ENCODE measurements around the gene DDHD1. TPM values are rescaled to one million over a fixed set of nuclear protein-coding genes. Genes with fewer than 3 reads are reported as not detected.

DDHD1 gene
- total RNA-seq, 3 donors from 2014 or later (not counting 1 experiment from before 2014, with no cell fraction given): 76.6 to 82.3 (median 80.9) TPM

DNA sequence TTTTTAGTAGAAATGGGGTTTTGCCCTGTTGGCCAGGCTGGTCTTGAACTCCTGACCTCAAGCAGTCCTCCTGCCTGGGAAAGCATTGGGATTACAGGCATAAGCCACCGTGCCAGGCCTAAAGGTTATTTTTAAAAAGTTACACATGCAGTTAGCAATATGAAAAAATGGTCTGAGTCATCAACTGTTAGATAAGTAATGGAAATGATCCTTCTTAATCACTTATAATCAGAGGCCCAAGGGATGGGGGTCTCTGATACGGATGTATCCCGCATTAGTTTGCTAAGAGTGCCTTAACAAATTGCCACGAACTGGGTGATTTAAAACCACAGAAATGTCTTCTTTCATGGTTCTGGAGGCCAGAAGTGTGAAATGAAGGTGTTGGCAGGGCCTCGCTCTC is 148.1 kb downstream of the DDHD1 start:
- WGBS (ENCODE audit: insufficient coverage): 81% methylated on average over 5 of the region's 5 CpGs
- Histone ChIP-seq H3K36me3 (ENCODE audit: control insufficient read depth, insufficient read depth, low read length) (no peaks in the 10 kb centered on the region), H3K27me3 (ENCODE audit: control insufficient read depth, insufficient read depth, low read length) (no peaks in the 10 kb centered on the region), H3K4me3 (ENCODE audit: low read length) (no peak overlapping the region), H3K27ac (ENCODE audit: low read length) (no peak overlapping the region), H3K4me1 (ENCODE audit: control insufficient read depth, insufficient read depth, low read length) (no peaks in the 10 kb centered on the region), H3K9me3 (ENCODE audit: control insufficient read depth, insufficient read depth, low read length) (no peaks in the 10 kb centered on the region)
- DNase-seq (no peak), ATAC-seq (no peak)
- intact Hi-C loops (cut with micrococcal nuclease): no loop called here
- Mint-ChIP-seq H3K4me1 (no peaks in the 10 kb centered on the region), H3K36me3 (no peaks in the 10 kb centered on the region), H3K27me3 (ENCODE audit: low read depth in 2 of 2) (peaks cover 0 to 3% of the 10 kb centered on the region in 2 donors), H3K9me3 (no peaks in the 10 kb centered on the region), H3K27ac (no peak overlapping the region), H3K4me3 (no peak overlapping the region)
- TF ChIP-seq, protein P1, sequence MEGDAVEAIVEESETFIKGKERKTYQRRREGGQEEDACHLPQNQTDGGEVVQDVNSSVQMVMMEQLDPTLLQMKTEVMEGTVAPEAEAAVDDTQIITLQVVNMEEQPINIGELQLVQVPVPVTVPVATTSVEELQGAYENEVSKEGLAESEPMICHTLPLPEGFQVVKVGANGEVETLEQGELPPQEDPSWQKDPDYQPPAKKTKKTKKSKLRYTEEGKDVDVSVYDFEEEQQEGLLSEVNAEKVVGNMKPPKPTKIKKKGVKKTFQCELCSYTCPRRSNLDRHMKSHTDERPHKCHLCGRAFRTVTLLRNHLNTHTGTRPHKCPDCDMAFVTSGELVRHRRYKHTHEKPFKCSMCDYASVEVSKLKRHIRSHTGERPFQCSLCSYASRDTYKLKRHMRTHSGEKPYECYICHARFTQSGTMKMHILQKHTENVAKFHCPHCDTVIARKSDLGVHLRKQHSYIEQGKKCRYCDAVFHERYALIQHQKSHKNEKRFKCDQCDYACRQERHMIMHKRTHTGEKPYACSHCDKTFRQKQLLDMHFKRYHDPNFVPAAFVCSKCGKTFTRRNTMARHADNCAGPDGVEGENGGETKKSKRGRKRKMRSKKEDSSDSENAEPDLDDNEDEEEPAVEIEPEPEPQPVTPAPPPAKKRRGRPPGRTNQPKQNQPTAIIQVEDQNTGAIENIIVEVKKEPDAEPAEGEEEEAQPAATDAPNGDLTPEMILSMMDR (IDR thresholded peaks at IDR 0.05): no peak

DNA sequence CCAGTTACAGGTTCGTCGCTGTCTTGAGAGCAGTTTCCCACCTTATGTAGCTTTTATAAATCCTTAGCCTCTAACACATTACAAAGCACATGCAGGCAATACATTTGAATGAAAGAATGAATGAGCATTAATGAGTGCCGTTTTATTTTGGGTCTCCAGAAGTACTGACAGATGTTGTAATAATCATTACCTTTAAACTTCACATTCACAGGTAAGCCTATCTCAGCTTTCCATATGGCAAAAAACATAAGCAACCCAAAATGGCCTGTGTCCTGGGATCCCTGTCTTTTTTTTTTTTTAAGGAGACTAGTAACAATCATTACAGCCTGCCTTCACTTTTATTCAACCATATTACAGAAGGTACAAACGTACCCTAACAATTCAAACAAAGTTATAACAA is 149.3 kb downstream of the DDHD1 start:
- Histone ChIP-seq H3K9me3 (ENCODE audit: control insufficient read depth, insufficient read depth, low read length) (no peaks in the 10 kb centered on the region), H3K4me1 (ENCODE audit: control insufficient read depth, insufficient read depth, low read length) (no peaks in the 10 kb centered on the region), H3K4me3 (ENCODE audit: low read length) (no peak overlapping the region), H3K27ac (ENCODE audit: low read length) (no peak overlapping the region), H3K36me3 (ENCODE audit: control insufficient read depth, insufficient read depth, low read length) (no peaks in the 10 kb centered on the region), H3K27me3 (ENCODE audit: control insufficient read depth, insufficient read depth, low read length) (no peaks in the 10 kb centered on the region)
- intact Hi-C loops (cut with micrococcal nuclease): no loop called here
- Mint-ChIP-seq H3K4me3 (no peak overlapping the region), H3K4me1 (no peaks in the 10 kb centered on the region), H3K27me3 (ENCODE audit: low read depth in 2 of 2) (peaks cover 0 to 3% of the 10 kb centered on the region in 2 donors), H3K36me3 (no peaks in the 10 kb centered on the region), H3K27ac (no peak overlapping the region), H3K9me3 (no peaks in the 10 kb centered on the region)
- DNase-seq (no peak), ATAC-seq (no peak)
- TF ChIP-seq, protein P1 (IDR thresholded peaks at IDR 0.05): no peak
- 92% methylated on average over 2 of the region's 4 CpGs for WGBS (ENCODE audit: insufficient coverage)

DNA sequence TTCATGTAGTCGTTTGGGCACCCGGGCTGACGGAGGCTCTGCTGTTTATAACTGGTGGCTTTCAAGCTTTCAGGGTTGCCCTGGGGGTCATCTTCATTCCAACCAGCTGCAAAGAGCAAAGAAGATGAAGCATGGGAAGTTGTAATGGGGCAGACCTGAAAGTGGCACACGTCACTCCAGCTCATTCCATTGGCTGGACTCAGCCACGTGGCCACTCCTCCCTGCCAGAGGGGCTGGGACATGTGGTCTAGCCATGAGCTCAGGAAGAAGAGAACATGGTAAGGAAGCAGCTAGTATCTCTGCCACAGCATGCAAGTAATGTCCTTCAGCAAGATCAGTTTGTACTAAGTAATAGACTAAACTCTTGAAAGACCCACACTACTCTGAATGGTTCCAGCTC is 150.5 kb downstream of the DDHD1 start:
- WGBS (ENCODE audit: insufficient coverage): 79% methylated on average over 5 of the region's 5 CpGs
- TF ChIP-seq, protein P1 (IDR thresholded peaks at IDR 0.05): no peak
- ATAC-seq (no peak), DNase-seq (no peak)
- Histone ChIP-seq H3K4me1 (ENCODE audit: control insufficient read depth, insufficient read depth, low read length) (no peaks in the 10 kb centered on the region), H3K27me3 (ENCODE audit: control insufficient read depth, insufficient read depth, low read length) (no peaks in the 10 kb centered on the region), H3K4me3 (ENCODE audit: low read length) (no peak overlapping the region), H3K27ac (ENCODE audit: low read length) (no peak overlapping the region), H3K9me3 (ENCODE audit: control insufficient read depth, insufficient read depth, low read length) (no peaks in the 10 kb centered on the region), H3K36me3 (ENCODE audit: control insufficient read depth, insufficient read depth, low read length) (no peaks in the 10 kb centered on the region)
- Mint-ChIP-seq H3K27ac (no peak overlapping the region), H3K36me3 (no peaks in the 10 kb centered on the region), H3K9me3 (no peaks in the 10 kb centered on the region), H3K27me3 (ENCODE audit: low read depth in 2 of 2) (peaks cover 0 to 3% of the 10 kb centered on the region in 2 donors), H3K4me3 (no peak overlapping the region), H3K4me1 (no peaks in the 10 kb centered on the region)
- intact Hi-C loops (cut with micrococcal nuclease): no loop called here

GRCh38 chr14:53001787-53002378 is 151.2 kb downstream of the DDHD1 start:
- 86% methylated on average over 3 of the region's 7 CpGs for WGBS (ENCODE audit: insufficient coverage)

More at GRCh38 chr14:53001787-53002378, 151.2 kb downstream of the DDHD1 start:
- DNase-seq (no peak), ATAC-seq (no peak)
- Mint-ChIP-seq H3K4me1 (no peaks in the 10 kb centered on the region), H3K36me3 (no peaks in the 10 kb centered on the region), H3K27ac (no peak overlapping the region), H3K9me3 (no peaks in the 10 kb centered on the region), H3K27me3 (ENCODE audit: low read depth in 2 of 2) (peaks cover 0 to 3% of the 10 kb centered on the region in 2 donors), H3K4me3 (no peak overlapping the region)
- H3K36me3 ChIP-seq (ENCODE audit: control insufficient read depth, insufficient read depth, low read length): no peaks in the 10 kb centered on the region
- TF ChIP-seq, protein P1 (IDR thresholded peaks at IDR 0.05): no peak
- no peaks in the 10 kb centered on the region for H3K9me3 ChIP-seq (ENCODE audit: control insufficient read depth, insufficient read depth, low read length)
- no peak overlapping the region for H3K27ac ChIP-seq (ENCODE audit: low read length)
- no peak overlapping the region for H3K4me3 ChIP-seq (ENCODE audit: low read length)
- no peaks in the 10 kb centered on the region for H3K27me3 ChIP-seq (ENCODE audit: control insufficient read depth, insufficient read depth, low read length)
- intact Hi-C loops (cut with micrococcal nuclease): no loop called here
- no peaks in the 10 kb centered on the region for H3K4me1 ChIP-seq (ENCODE audit: control insufficient read depth, insufficient read depth, low read length)

Data from natural killer cell (primary cell).